Measurements from ENCODE around the gene NTN5. TPM values are rescaled to one million over a fixed set of nuclear protein-coding genes. Genes with fewer than 3 reads are reported as not detected.

Gene NTN5
- total and polyA plus RNA-seq, 9 of the 15 experiments (the other 6 are each of a cell fraction or from before 2014, with no cell fraction given) = not detected

GRCh38 chr19:48614436-48615230 lies 58.2 kb downstream of the NTN5 start, which contains the start of gene FAM83E (continued):
- TF ChIP-seq TEAD1 (CRISPR knock-in tag; IDR thresholded peaks at IDR 0.05) (peak in 1 of 2 experiments; percentile 72; a peak in 2 of 4 replicates), PTBP1 (IDR thresholded peaks at IDR 0.05; ENCODE audit: low read depth, low read length) (0 out of 2 replicates have a peak, but pooled peaks have one; percentile 71), ZBTB11 (CRISPR knock-in tag; IDR thresholded peaks at IDR 0.05) (no peak), ZBED1 (IDR thresholded peaks at IDR 0.05) (peak; percentile 50; the same call in 1 of the 2 replicates), FOXO4 (CRISPR knock-in tag; IDR thresholded peaks at IDR 0.05) (no peak), HDAC8 (tag; IDR thresholded peaks at IDR 0.05) (no peak), CTBP1 (IDR thresholded peaks at IDR 0.05; ENCODE audit: borderline replicate concordance) (no peak), GATAD2A (IDR thresholded peaks at IDR 0.05) (no peak), BRD9 (IDR thresholded peaks at IDR 0.05; ENCODE audit: low read depth, partially characterized antibody) (no peak), FOXP1 (CRISPR knock-in tag; IDR thresholded peaks at IDR 0.05) (no peak), SRSF7 (optimal IDR thresholded peaks at IDR 0.05; ENCODE audit: low read depth, low read length) (no peak), ETV1 (tag; conservative IDR thresholded peaks at IDR 0.05; ENCODE audit: low read depth) (no peak), ZNF263 (CRISPR knock-in tag; IDR thresholded peaks at IDR 0.05; ENCODE audit: borderline replicate concordance) (0 out of 2 replicates have a peak, but pooled peaks have one; percentile 3), GTF2E2 (tag; IDR thresholded peaks at IDR 0.05) (no peak), HOXB6 (CRISPR knock-in tag; IDR thresholded peaks at IDR 0.05; ENCODE audit: borderline replicate concordance) (no peak), FIP1L1 (IDR thresholded peaks at IDR 0.05; ENCODE audit: low read depth, low read length, poor library complexity, severe bottlenecking) (peak; percentile 31), RFX7 (CRISPR knock-in tag; IDR thresholded peaks at IDR 0.05) (0 out of 2 replicates have a peak, but pooled peaks have one; percentile 5), MNT (conservative IDR thresholded peaks at IDR 0.05) (no peak), GATA2 (CRISPR knock-in tag; IDR thresholded peaks at IDR 0.05) (no peak), ZNF280B (CRISPR knock-in tag; IDR thresholded peaks at IDR 0.05) (no peak)
